NCI-H2107 treated with DMSO at 0.1 percent for 48 hours (cell line): ENCODE data around the gene RTF2.

ENCODE experiments used
- DNase-seq: peaks from one replicate; lab custom pipeline; 2025; ENCODE audit not compliant: unreplicated experiment; lab: John Stamatoyannopoulos, UW

RTF2 gene

GRCh38 chr20:56468316-56469076 is at the start of gene RTF2:
RTF2 (plus strand) TSS chr20:56468627; CDS start chr20:56468698, 71 bp downstream.
- DNase-seq, result peak; percentile 65

- no peak for DNase-seq
Observed at GRCh38 chr20:56420028-56420427, 48.4 kb upstream of the RTF2 start.

GRCh38 chr20:56420940-56421688 is 47.3 kb upstream of the RTF2 start:
- DNase-seq, result no peak

GRCh38 chr20:56422076-56422823 is 46.2 kb upstream of the RTF2 start:
- no peak for DNase-seq

- DNase-seq, result no peak
Observed at GRCh38 chr20:56422824-56423189, 45.6 kb upstream of the RTF2 start.

- no peak for DNase-seq
Observed at GRCh38 chr20:56423211-56423610, 45.2 kb upstream of the RTF2 start.

GRCh38 chr20:56423886-56424285 is 44.5 kb upstream of the RTF2 start:
- DNase-seq, result no peak

- DNase-seq, result no peak
Observed at GRCh38 chr20:56424931-56425330, 43.5 kb upstream of the RTF2 start.

- DNase-seq, result no peak
Observed at GRCh38 chr20:56426026-56426425, 42.4 kb upstream of the RTF2 start.

- DNase-seq, result no peak
Observed at GRCh38 chr20:56426926-56427325, 41.5 kb upstream of the RTF2 start.

- DNase-seq, result no peak
Observed at GRCh38 chr20:56427797-56428196, 40.6 kb upstream of the RTF2 start.

GRCh38 chr20:56428410-56428809 is 40.0 kb upstream of the RTF2 start:
- no peak for DNase-seq

- no peak for DNase-seq
Observed at GRCh38 chr20:56428881-56429280, 39.5 kb upstream of the RTF2 start.

- no peak for DNase-seq
Observed at GRCh38 chr20:56429502-56429901, 38.9 kb upstream of the RTF2 start.

GRCh38 chr20:56429941-56430340 is 38.5 kb upstream of the RTF2 start:
- no peak for DNase-seq

GRCh38 chr20:56430461-56430860 is 38.0 kb upstream of the RTF2 start:
- no peak for DNase-seq

GRCh38 chr20:56430957-56431356 is 37.5 kb upstream of the RTF2 start:
- no peak for DNase-seq

- DNase-seq, result no peak
Observed at GRCh38 chr20:56431471-56431870, 37.0 kb upstream of the RTF2 start.

- DNase-seq, result no peak
Observed at GRCh38 chr20:56433221-56433879, 35.1 kb upstream of the RTF2 start.

- DNase-seq, result no peak
Observed at GRCh38 chr20:56433880-56434255, 34.6 kb upstream of the RTF2 start.

- no peak for DNase-seq
Observed at GRCh38 chr20:56437196-56437960, 31.0 kb upstream of the RTF2 start.
